Activated CD4-positive, alpha-beta T cell treated with anti-CD3 and anti-CD28 coated beads, Interleukin-2, amount 10 ng/mL, durations not matched to agents 7 days and 5 days (primary cell): ENCODE measurements around the gene CLSTN1. TPM values are rescaled to one million over a fixed set of nuclear protein-coding genes. Genes with fewer than 3 reads are reported as not detected.
A peak's percentile ranks its signal among the peaks of the same experiment; 100 is the strongest.

Experiments
- CTCF ChIA-PET: fragments of 350-600 bp; sonication (Branson Sonifier 250); formaldehyde crosslinking; loops from one replicate; lab custom pipeline; 2021; ENCODE audit warnings: antibody characterized with exemption; lab: Charles Lee
- POLR2A ChIA-PET: fragments of 350-600 bp; sonication (Branson Sonifier 250); formaldehyde crosslinking; loops from one replicate; lab custom pipeline; 2021; ENCODE audit warnings: antibody characterized with exemption; lab: Charles Lee
- DNase-seq: peaks from one replicate; pipeline ENCODE4 v3.0.0-alpha.2; 2020
- H3K27ac Mint-ChIP-seq: one replicate; pipeline ENCODE4 v1.8.0; 2021; ENCODE audit warnings: mild to moderate bottlenecking, moderate library complexity, mixed read lengths
- H3K27me3 Mint-ChIP-seq: one replicate; pipeline ENCODE4 v1.8.0; 2021; ENCODE audit warnings: mixed read lengths
- H3K36me3 Mint-ChIP-seq: one replicate; pipeline ENCODE4 v1.8.0; 2021; ENCODE audit warnings: low read depth, mixed read lengths
- H3K4me1 Mint-ChIP-seq: one replicate; pipeline ENCODE4 v1.8.0; 2021; ENCODE audit warnings: mixed read lengths
- H3K4me3 Mint-ChIP-seq: one replicate; pipeline ENCODE4 v1.8.0; 2021; ENCODE audit warnings: mild to moderate bottlenecking, moderate library complexity, mixed read lengths
- H3K9me3 Mint-ChIP-seq: one replicate; pipeline ENCODE4 v1.8.0; 2021; ENCODE audit warnings: mixed read lengths
- total RNA-seq, 2 experiments: library from RNA; stranded (reverse); gene quantifications; one replicate each; pipeline ENCODE4 v1.2.3, GENCODE V29; 2021

The CLSTN1 gene
- total RNA-seq, 2 experiments from 2014 or later: 121 to 134 TPM

GRCh38 chr1:9687874-9688582 is 135.7 kb downstream of the CLSTN1 start:
- Mint-ChIP-seq H3K4me3 (peak overlapping the region; percentile 67), H3K27me3 (no peaks in the 10 kb centered on the region), H3K36me3 (peaks cover 48% of the 10 kb centered on the region), H3K4me1 (peaks cover 76% of the 10 kb centered on the region), H3K9me3 (no peaks in the 10 kb centered on the region), H3K27ac (peak overlapping the region; percentile 80)
- ChIA-PET CTCF (interaction anchor here (0.8 to 4.3 kb wide), 4 partner anchors 16 to 61 kb away, joined by 3 to 24 read pairs (median 6); no protein-coding TSS in a partner anchor), POLR2A (interaction anchor here (1.0 kb wide), 1 partner anchor 58 kb away, joined by 4 read pairs; no protein-coding TSS in a partner anchor)
- no peak for DNase-seq

- Mint-ChIP-seq H3K36me3 (peaks cover 44% of the 10 kb centered on the region), H3K27me3 (no peaks in the 10 kb centered on the region), H3K27ac (peak overlapping the region; percentile 82), H3K4me3 (peak overlapping the region; percentile 67), H3K9me3 (no peaks in the 10 kb centered on the region), H3K4me1 (peaks cover 75% of the 10 kb centered on the region)
- DNase-seq: peak; percentile 51
- CTCF ChIA-PET: interaction anchor here (0.7 to 4.3 kb wide), 5 partner anchors 16 to 60 kb away, joined by 3 to 24 read pairs (median 4); no protein-coding TSS in a partner anchor
- POLR2A ChIA-PET: interaction anchor here (1.0 to 1.2 kb wide), 2 partner anchors 33 to 58 kb away, joined by 4 to 6 read pairs; no protein-coding TSS in a partner anchor
Measured at GRCh38 chr1:9687120-9687873, 136.5 kb downstream of the CLSTN1 start.

GRCh38 chr1:9684801-9685200 is 139.0 kb downstream of the CLSTN1 start:
- no peak overlapping the region for H3K4me3 Mint-ChIP-seq
- H3K27ac Mint-ChIP-seq: peak overlapping the region; percentile 39
- no peak for DNase-seq
- POLR2A ChIA-PET: no interaction called here
- H3K27me3 Mint-ChIP-seq: no peaks in the 10 kb centered on the region
- CTCF ChIA-PET: interaction anchor here (0.6 to 4.3 kb wide), 2 partner anchors 21 to 58 kb away, joined by 4 to 24 read pairs; no protein-coding TSS in a partner anchor
- peaks cover 62% of the 10 kb centered on the region for H3K4me1 Mint-ChIP-seq
- peaks cover 29% of the 10 kb centered on the region for H3K36me3 Mint-ChIP-seq
- no peaks in the 10 kb centered on the region for H3K9me3 Mint-ChIP-seq

GRCh38 chr1:9680828-9681227 is 142.9 kb downstream of the CLSTN1 start:
- no peak for DNase-seq
- ChIA-PET POLR2A (no interaction called here), CTCF (interaction anchor here (1.3 kb wide), 1 partner anchor 55 kb away, joined by 4 read pairs; no protein-coding TSS in a partner anchor)
- H3K9me3 Mint-ChIP-seq: no peaks in the 10 kb centered on the region
- no peak overlapping the region for H3K4me3 Mint-ChIP-seq
- peaks cover 45% of the 10 kb centered on the region for H3K36me3 Mint-ChIP-seq
- H3K27ac Mint-ChIP-seq: no peak overlapping the region
- no peaks in the 10 kb centered on the region for H3K27me3 Mint-ChIP-seq
- H3K4me1 Mint-ChIP-seq: peaks cover 59% of the 10 kb centered on the region

DNA sequence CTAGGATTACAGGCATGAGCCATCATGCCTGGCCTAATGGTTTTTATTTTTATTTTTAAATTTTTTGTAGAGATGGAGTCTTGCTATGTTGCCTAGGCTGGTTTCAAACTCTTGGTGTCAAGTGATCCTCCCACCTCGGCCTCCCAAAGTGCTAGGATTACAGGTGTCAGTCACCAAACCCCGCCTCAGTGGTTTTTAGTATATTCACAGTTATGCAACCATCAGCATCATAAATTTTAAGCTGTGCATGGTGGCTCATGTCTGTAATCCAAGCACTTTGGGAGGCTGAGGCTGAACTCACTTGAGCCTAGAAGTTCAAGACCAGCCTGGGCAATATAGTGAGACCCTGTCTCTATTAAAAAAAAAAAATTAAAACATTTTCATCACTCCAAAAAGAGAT is 143.7 kb downstream of the CLSTN1 start:
- DNase-seq: no peak
- Mint-ChIP-seq H3K4me3 (no peak overlapping the region), H3K27ac (no peak overlapping the region), H3K36me3 (peaks cover 45% of the 10 kb centered on the region), H3K27me3 (no peaks in the 10 kb centered on the region), H3K9me3 (no peaks in the 10 kb centered on the region), H3K4me1 (peaks cover 61% of the 10 kb centered on the region)
- ChIA-PET POLR2A (no interaction called here), CTCF (no interaction called here)

Other genes with a start within 250 kb of the CLSTN1 start
- gene TMEM201, start 235.1 kb downstream of the CLSTN1 start, total RNA-seq: 10 to 100 TPM; 17.1 to 17.9 TPM
- gene PIK3CD, start 172.2 kb downstream of the CLSTN1 start, total RNA-seq: 100 to 1,000 TPM; 222 to 242 TPM
- 10 to 100 TPM; 12.2 to 13.9 TPM for gene CTNNBIP1, start 86.3 kb upstream of the CLSTN1 start, total RNA-seq
- 10 to 100 TPM; 25.7 to 28.0 TPM for gene LZIC, start 119.4 kb upstream of the CLSTN1 start, total RNA-seq
- gene NMNAT1, start 119.5 kb upstream of the CLSTN1 start, total RNA-seq: 1 to 10 TPM; 6.3 to 7.9 TPM
- gene RBP7, start 173.3 kb upstream of the CLSTN1 start, total RNA-seq: not detected
- gene UBE4B, start 209.0 kb upstream of the CLSTN1 start, total RNA-seq: 10 to 100 TPM; 30.9 to 38.4 TPM